ENCODE measurements around the gene CLCF1.
A peak's percentile ranks its signal among the peaks of the same experiment; 100 is the strongest.

CLCF1 gene

GRCh38 chr11:67382276-67383136 lies 9.1 kb upstream of the CLCF1 start:
- TF ChIP-seq EZH2phosphoT487 (IDR thresholded peaks at IDR 0.05; ENCODE audit: borderline replicate concordance), result no peak
- TF ChIP-seq, protein P1, sequence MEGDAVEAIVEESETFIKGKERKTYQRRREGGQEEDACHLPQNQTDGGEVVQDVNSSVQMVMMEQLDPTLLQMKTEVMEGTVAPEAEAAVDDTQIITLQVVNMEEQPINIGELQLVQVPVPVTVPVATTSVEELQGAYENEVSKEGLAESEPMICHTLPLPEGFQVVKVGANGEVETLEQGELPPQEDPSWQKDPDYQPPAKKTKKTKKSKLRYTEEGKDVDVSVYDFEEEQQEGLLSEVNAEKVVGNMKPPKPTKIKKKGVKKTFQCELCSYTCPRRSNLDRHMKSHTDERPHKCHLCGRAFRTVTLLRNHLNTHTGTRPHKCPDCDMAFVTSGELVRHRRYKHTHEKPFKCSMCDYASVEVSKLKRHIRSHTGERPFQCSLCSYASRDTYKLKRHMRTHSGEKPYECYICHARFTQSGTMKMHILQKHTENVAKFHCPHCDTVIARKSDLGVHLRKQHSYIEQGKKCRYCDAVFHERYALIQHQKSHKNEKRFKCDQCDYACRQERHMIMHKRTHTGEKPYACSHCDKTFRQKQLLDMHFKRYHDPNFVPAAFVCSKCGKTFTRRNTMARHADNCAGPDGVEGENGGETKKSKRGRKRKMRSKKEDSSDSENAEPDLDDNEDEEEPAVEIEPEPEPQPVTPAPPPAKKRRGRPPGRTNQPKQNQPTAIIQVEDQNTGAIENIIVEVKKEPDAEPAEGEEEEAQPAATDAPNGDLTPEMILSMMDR (conservative IDR thresholded peaks at IDR 0.05; ENCODE audit: low read length), result peak; percentile 94
- Histone ChIP-seq H2AFZ (ENCODE audit: low read length) (no peak overlapping the region), H3K79me2 (ENCODE audit: insufficient read depth, low read length) (no peaks in the 10 kb centered on the region), H3K9ac (ENCODE audit: low read depth, low read length, poor library complexity, severe bottlenecking) (no peak overlapping the region), H3K4me3 (ENCODE audit: low read length, poor library complexity, severe bottlenecking) (no peak overlapping the region), H3K9me3 (ENCODE audit: insufficient read depth, low read depth, low read length) (no peaks in the 10 kb centered on the region), H3K27me3 (ENCODE audit: insufficient read depth, low read length, poor library complexity, severe bottlenecking) (no peaks in the 10 kb centered on the region), H3K9me2 (replicated peaks; ENCODE audit: low read depth, low read length) (no peaks in the 10 kb centered on the region), H3K4me2 (ENCODE audit: low read depth, low read length, poor library complexity, severe bottlenecking) (no peak overlapping the region), H3K4me1 (ENCODE audit: insufficient read depth, low read length, poor library complexity, severe bottlenecking) (no peaks in the 10 kb centered on the region), H3F3A (ENCODE audit: low read depth) (no peaks in the 10 kb centered on the region), H3K36me3 (ENCODE audit: insufficient read depth, low read length) (no peaks in the 10 kb centered on the region), H4K20me1 (ENCODE audit: insufficient read depth, low read length, poor library complexity, severe bottlenecking) (no peaks in the 10 kb centered on the region)

GRCh38 chr11:67381244-67381972 lies 8.0 kb upstream of the CLCF1 start:
- Histone ChIP-seq H3K4me1 (ENCODE audit: insufficient read depth, low read length, poor library complexity, severe bottlenecking) (no peaks in the 10 kb centered on the region), H2AFZ (ENCODE audit: low read length) (peak overlapping the region; percentile 65; the same call in 1 of the 2 replicates), H3K4me2 (ENCODE audit: low read depth, low read length, poor library complexity, severe bottlenecking) (no peak overlapping the region), H3F3A (ENCODE audit: low read depth) (no peaks in the 10 kb centered on the region), H3K9ac (ENCODE audit: low read depth, low read length, poor library complexity, severe bottlenecking) (no peak overlapping the region), H3K79me2 (ENCODE audit: insufficient read depth, low read length) (no peaks in the 10 kb centered on the region), H3K4me3 (ENCODE audit: low read length, poor library complexity, severe bottlenecking) (no peak overlapping the region), H3K27me3 (ENCODE audit: insufficient read depth, low read length, poor library complexity, severe bottlenecking) (no peaks in the 10 kb centered on the region), H3K9me2 (replicated peaks; ENCODE audit: low read depth, low read length) (no peaks in the 10 kb centered on the region), H3K36me3 (ENCODE audit: insufficient read depth, low read length) (no peaks in the 10 kb centered on the region), H3K9me3 (ENCODE audit: insufficient read depth, low read depth, low read length) (no peaks in the 10 kb centered on the region), H4K20me1 (ENCODE audit: insufficient read depth, low read length, poor library complexity, severe bottlenecking) (no peaks in the 10 kb centered on the region)
- TF ChIP-seq, protein P1 (conservative IDR thresholded peaks at IDR 0.05; ENCODE audit: low read length), result no peak
- no peak for TF ChIP-seq EZH2phosphoT487 (IDR thresholded peaks at IDR 0.05; ENCODE audit: borderline replicate concordance)

DNA sequence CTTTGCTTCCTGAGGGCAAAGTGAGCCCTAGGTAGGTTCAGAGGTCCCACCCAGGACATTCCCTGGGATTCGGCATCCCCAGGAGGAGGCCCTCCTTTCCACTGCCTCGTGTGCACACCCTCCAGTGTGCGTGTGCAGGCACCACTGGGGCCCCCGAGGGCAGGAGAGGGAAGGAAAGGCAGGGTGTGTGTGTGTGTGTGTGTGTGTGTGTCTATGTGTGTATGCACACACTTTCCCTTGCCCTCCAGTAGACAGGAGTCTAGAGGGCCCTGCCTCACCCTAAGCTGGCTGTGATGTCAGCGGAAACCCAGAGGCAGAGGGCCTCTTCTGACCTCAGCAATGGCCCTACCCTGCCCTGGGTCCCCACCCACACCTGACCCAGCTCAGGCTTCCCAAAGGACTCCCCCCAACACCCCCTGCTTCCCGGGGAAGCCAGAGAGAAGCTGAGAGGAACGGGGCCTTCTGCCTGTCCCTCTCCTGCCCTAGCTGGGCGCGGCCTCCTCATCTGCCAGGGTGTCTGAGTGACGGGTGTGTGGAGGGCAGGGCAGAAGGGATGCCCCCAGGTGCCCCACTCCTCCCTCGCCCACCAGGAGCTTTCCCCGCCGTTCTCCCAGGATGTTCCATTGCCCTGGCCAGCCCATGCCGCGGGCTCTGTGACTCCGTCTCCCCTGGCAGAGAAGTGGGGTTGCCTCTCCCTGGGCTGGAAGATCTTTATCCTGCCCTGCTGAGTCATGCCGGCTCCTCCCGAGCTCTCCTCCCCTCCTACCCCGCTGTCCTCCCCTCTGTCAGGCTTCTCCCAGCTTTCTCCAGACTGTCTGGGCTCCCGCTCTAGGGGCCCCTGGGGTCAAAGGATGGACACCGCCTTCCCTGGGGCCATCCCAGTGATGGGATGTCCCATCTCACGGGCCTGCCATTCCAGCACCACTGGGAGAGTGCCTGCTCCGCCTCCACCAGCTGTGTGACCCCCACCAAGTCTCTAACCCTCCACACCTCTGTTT lies 6.0 kb upstream of the CLCF1 start:
- H3K9me2 ChIP-seq (replicated peaks; ENCODE audit: low read depth, low read length), result no peaks in the 10 kb centered on the region
- no peaks in the 10 kb centered on the region for H3K36me3 ChIP-seq (ENCODE audit: insufficient read depth, low read length)
- H2AFZ ChIP-seq (ENCODE audit: low read length), result no peak overlapping the region
- H3K4me3 ChIP-seq (ENCODE audit: low read length, poor library complexity, severe bottlenecking), result no peak overlapping the region
- H3K9ac ChIP-seq (ENCODE audit: low read depth, low read length, poor library complexity, severe bottlenecking), result no peak overlapping the region
- no peaks in the 10 kb centered on the region for H3K9me3 ChIP-seq (ENCODE audit: insufficient read depth, low read depth, low read length)
- H3K4me1 ChIP-seq (ENCODE audit: insufficient read depth, low read length, poor library complexity, severe bottlenecking), result peaks cover 10% of the 10 kb centered on the region
- no peaks in the 10 kb centered on the region for H3F3A ChIP-seq (ENCODE audit: low read depth)
- H3K27me3 ChIP-seq (ENCODE audit: insufficient read depth, low read length, poor library complexity, severe bottlenecking), result no peaks in the 10 kb centered on the region
- no peaks in the 10 kb centered on the region for H4K20me1 ChIP-seq (ENCODE audit: insufficient read depth, low read length, poor library complexity, severe bottlenecking)
- no peaks in the 10 kb centered on the region for H3K79me2 ChIP-seq (ENCODE audit: insufficient read depth, low read length)
- TF ChIP-seq, protein P1 (conservative IDR thresholded peaks at IDR 0.05; ENCODE audit: low read length), result no peak
- TF ChIP-seq EZH2phosphoT487 (IDR thresholded peaks at IDR 0.05; ENCODE audit: borderline replicate concordance), result no peak
- H3K4me2 ChIP-seq (ENCODE audit: low read depth, low read length, poor library complexity, severe bottlenecking), result no peak overlapping the region
